ENCODE results near the gene SEC61G. TPM values are rescaled to one million over a fixed set of nuclear protein-coding genes. Genes with fewer than 3 reads are reported as not detected.

The SEC61G gene
- total RNA-seq = 100 to 1,000 TPM in 3 of 7 donors, 10 to 100 TPM in 4; 66.7 to 165 (median 79.9) TPM
- 100 to 1,000 TPM; 157 to 187 TPM for polyA plus RNA-seq
- long read RNA-seq, donor 1, transcript SEC61G-201 (4 exons, 462 nt) = major isoform, 9 of 10 reads
- long read RNA-seq, donor 1, partial matches to known transcripts = 0 of 10 reads
- long read RNA-seq, donor 1, other reads (novel, unspliced or antisense) = 1 of 10 reads
- long read RNA-seq, donor 2, transcript SEC61G-201 (4 exons, 462 nt) = major isoform, 123 of 143 reads
- long read RNA-seq, donor 2, transcript SEC61G-202 (4 exons, 459 nt) = minor isoform, 10 of 143 reads
- long read RNA-seq, donor 2, partial matches to known transcripts = 7 of 143 reads
- long read RNA-seq, donor 2, other reads (novel, unspliced or antisense) = 0 of 143 reads
- long read RNA-seq, donor 3, transcript SEC61G-201 (4 exons, 462 nt) = major isoform, 31 of 35 reads
- long read RNA-seq, donor 3, partial matches to known transcripts = 1 of 35 reads
- long read RNA-seq, donor 3, other reads (novel, unspliced or antisense) = 0 of 35 reads

GRCh38 chr7:54758702-54759592, at the start of gene SEC61G:
Gene SEC61G, minus strand, starts transcription at chr7:54759211. Its CDS starts 1,623 bp downstream, at chr7:54757588.
- no peaks in the 10 kb centered on the region for H3K27me3 ChIP-seq
- intact Hi-C loops (cut with DNase I) = no loop called here
- peak within 1 kb of the TSS; percentile 97 for H3K4me3 ChIP-seq
- no peak for TF ChIP-seq EP300 (IDR thresholded peaks at IDR 0.05)
- no peak for TF ChIP-seq CTCF (IDR thresholded peaks at IDR 0.05)
- peak; percentile 94 for TF ChIP-seq POLR2A (IDR thresholded peaks at IDR 0.05)
- 0% methylated on average over 37 to 72 of the region's 72 CpGs for WGBS, 3 donors
- no peaks in the 10 kb centered on the region for H3K9me3 ChIP-seq
- no peaks in the 10 kb centered on the region for H3K36me3 ChIP-seq
- DNase-seq = peak; percentile 96 to 99 (median 98)
- peaks cover 4% of the 10 kb centered on the region for H3K4me1 ChIP-seq (ENCODE audit: insufficient read depth)
- peak within 1 kb of the TSS; percentile 61 to 74 for H3K27ac ChIP-seq

- H3K9me3 ChIP-seq = no peaks in the 10 kb centered on the region
- WGBS, 3 donors = 93 to 95% (median 93%) methylated on average over 4 of the region's 4 CpGs
- H3K4me3 ChIP-seq = no peak overlapping the region
- TF ChIP-seq EP300 (IDR thresholded peaks at IDR 0.05) = no peak
- no peak for TF ChIP-seq POLR2A (IDR thresholded peaks at IDR 0.05)
- TF ChIP-seq CTCF (IDR thresholded peaks at IDR 0.05) = no peak
- no peak overlapping the region for H3K27ac ChIP-seq
- no peaks in the 10 kb centered on the region for H3K27me3 ChIP-seq
- peaks cover 1% of the 10 kb centered on the region for H3K4me1 ChIP-seq (ENCODE audit: insufficient read depth)
- no peaks in the 10 kb centered on the region for H3K36me3 ChIP-seq
- DNase-seq = no peak
- intact Hi-C loops (cut with DNase I) = no loop called here
Measured at GRCh38 chr7:54802841-54803240, 43.8 kb upstream of the SEC61G start.

- peak in 2 of 5 donors; percentile 38 to 45 for DNase-seq
Measured at GRCh38 chr7:54802114-54802513, 43.1 kb upstream of the SEC61G start.

More at GRCh38 chr7:54802114-54802513, 43.1 kb upstream of the SEC61G start:
- intact Hi-C loops (cut with DNase I) = no loop called here
- Histone ChIP-seq H3K4me1 (ENCODE audit: insufficient read depth) (peaks cover 1% of the 10 kb centered on the region), H3K36me3 (no peaks in the 10 kb centered on the region), H3K27me3 (no peaks in the 10 kb centered on the region), H3K27ac (no peak overlapping the region), H3K4me3 (no peak overlapping the region), H3K9me3 (no peaks in the 10 kb centered on the region)
- no peak for TF ChIP-seq POLR2A (IDR thresholded peaks at IDR 0.05)
- TF ChIP-seq EP300 (IDR thresholded peaks at IDR 0.05) = no peak
- TF ChIP-seq CTCF (IDR thresholded peaks at IDR 0.05) = no peak
- WGBS, 3 donors = 33 to 39% (median 37%) methylated on average over 11 of the region's 11 CpGs
